Stimulated activated CD8-positive, alpha-beta memory T cell treated with anti-CD3 and anti-CD28 coated beads, Interleukin-15, amount 100 ng/mL, for 48 hours (primary cell): Measurements from ENCODE around the gene CACNA2D4.

Experiments
- DNase-seq, 2 donors: peaks; one replicate each; pipeline ENCODE4 v3.0.0-alpha.2; 2020; ENCODE audit warnings: low read depth in 2 of 2

Gene CACNA2D4

DNA sequence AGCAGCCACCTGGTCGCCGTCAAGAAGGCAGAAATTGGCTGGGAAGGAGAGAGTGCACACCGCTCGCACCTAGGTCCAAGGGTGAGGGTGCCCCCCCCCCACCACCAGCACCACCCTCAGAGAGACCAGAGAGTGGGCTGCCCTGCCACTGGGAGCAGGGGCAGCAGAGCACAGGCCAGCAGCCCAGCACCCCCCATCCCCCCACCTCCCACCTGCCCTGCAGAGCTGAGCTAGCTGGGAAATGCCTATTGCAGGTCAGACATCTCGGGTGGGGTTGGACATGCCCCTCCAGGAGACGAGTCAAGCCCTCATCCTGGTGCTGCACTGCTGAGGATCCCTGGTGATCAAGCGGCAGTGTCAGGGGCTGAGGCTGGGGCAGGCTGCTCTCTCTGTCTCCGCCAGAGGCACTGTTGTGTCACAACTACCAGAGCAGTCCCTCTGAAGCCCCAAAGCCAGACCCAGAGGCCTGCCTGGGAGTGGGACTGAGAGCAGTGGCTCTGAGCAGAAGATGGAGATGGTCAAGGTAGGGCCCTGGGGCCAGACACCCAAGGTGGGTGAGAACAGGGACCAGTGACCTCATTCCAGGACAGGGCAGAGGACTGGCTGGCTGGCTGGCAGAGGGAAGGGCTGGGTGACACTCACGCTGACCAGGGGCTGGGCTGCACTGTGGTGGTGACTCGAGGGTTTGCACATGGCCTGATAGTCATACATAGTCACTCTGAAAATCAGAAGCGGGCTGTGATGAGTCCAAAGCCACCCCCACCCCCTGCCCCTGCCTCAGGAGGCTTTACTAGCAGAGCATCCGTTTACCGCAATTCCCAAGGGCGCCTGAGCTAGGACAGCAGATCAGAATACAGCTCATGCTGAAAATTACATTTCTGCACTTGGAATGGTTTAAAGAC, 117.8 kb downstream of the CACNA2D4 start:
- DNase-seq, result no peak

DNA sequence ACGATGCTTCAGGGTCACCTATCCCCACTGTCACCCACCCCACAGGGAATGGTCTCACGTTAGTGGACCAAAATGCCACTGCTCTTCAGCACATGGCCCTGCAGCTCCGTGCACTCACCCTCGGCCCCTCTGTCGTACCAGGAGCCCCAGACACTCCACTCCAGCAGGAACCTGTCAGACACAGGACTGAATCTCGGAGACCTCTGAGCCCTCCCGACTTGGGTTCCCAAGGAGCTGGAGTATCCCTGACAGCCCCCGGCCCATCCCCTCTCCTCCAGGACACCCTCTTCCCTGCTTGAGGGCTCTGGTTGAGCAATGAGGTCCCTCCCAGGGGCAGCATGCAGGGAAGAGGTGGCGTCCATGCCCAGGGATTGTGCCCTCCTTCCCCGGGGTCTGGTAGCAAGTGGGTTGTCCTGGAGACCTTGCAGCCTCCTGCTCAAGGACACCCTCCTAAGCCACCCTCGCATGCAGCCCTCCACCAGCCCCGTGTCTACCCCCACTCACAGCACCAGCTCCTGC, 118.5 kb downstream of the CACNA2D4 start:
- no peak for DNase-seq

DNA sequence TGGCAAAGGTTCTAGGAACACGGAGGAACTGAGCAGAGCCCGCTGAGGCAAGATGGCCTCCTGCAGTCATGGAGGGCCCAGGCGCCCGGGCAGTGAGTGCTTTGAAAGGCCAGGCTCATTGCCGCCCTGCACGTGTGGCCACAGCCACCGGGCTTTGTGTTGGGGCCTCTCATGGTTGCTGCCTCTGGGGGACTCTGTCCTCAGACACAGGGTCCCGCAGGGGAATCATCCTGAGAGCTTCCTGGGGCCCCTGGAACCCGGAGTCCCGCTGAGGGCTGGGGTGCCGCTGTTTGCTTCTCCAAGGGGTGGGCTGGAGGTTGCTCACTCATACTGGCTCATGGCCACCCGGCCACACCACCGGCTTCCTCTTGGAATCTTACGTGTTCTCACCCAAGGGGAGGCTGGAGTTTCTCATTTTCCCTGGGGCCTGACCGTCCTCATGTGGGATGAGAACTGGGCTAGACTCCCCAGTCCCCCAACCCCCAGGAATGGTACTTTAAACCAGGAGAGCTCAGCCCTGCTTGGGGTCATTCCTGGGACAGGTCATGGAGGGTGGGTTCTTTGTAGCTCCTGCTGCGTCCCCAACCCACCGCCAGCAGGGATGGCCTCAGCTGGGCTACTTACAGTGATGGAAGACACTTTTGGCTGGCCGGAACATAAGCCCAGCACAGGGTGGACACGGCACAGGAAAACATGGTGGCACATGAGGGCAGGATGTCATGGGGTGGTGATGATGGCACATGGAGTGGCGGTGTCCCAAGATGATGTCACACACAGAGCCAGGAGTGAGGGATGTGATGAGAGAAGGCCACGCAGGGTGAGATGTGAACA, 119.2 kb downstream of the CACNA2D4 start:
- DNase-seq, result no peak

DNA sequence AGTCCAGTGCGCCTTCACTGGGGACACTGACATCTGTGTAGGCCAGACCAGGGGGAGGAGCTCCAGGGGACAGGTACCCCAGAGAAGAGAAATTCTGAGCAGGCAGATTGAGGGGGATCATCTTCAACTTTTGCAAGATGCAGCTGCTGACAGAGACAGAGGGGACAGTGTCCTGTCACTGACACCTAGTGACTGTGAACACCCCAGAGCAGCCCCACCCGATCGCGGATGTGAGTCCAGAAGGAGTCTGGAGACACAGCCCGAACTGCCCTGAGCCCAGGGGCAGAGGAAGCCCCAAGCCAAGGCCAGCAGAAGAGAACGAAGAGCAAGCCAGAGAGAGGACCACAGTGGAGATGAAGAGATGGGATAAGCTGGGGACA, 119.8 kb downstream of the CACNA2D4 start:
- DNase-seq, result no peak

DNA sequence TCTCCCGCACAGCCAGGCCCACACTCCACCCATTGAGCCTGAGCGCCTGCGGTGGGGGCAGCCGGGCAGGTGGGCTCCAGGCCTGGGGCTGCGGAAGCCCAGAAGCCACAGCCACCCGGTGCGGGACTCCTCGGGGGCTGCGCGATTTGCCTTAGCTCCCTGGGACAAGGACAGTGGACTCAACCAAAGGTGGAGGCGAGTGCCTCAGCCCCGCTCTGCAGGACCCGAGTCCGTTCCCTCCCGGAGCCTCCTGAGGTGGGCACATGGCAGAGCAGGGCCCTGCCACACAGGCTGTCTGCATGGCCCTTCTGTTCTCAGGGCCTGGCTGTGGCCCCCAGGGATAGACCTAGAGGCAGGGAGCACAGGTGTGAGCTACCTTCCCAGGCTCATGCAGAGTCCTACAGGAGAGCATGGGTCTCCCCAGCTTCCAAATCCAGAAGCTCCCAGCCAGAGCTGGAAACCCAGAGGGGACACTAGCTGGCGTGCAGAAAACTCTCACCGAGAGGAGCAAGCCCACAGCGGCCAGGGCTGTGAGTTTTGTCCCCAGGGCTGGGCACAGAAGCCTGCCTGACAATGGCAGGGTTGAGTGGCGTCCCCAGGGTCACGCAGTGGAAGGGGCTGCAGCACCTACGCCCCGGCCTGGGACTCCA, 120.3 kb downstream of the CACNA2D4 start:
- no peak for DNase-seq

DNA sequence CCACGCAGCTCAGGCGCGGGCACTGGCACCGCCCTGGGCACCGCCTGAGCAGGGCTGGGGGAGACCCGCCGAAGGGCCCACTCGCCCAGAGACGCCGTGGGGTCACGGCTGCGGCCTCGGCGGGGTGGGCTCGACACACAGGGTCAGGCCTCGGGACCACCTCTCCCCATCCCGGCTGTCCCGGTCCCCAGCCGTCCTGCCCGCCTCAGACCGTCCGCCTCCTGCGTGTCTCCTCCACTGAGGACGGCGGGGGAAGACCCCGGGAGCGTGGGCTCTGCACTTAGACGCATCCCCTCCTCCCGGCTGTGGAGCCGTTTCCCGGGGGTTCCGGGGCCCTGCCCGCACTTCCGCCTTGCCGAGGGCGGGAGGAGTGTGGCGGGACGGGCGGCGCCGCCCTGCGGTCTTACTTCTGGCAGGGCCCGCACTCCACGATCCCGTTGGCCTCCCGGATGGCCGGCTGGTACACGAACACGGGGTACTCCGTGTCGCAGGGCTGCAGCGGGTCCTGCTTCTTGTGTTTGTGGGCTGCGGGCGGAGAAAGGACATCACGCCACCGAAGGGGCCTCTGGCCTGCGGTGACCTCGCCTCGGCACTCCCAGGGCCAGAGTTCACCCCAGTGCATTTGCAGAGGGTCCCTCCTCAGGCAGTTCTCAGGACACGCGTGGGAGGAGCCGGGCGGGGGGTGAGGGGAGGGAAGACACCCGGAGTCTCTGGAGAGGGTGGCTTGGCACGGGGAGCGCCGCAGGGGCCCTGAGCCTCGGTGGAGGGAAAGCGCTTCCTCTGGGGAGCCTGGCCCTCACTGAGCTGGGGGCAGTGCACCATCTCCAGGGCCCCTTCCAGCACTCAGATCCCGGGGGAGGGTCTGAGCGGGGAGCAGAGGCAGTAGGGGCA, 121.2 kb downstream of the CACNA2D4 start:
- DNase-seq, result peak; percentile 38 to 47

DNA sequence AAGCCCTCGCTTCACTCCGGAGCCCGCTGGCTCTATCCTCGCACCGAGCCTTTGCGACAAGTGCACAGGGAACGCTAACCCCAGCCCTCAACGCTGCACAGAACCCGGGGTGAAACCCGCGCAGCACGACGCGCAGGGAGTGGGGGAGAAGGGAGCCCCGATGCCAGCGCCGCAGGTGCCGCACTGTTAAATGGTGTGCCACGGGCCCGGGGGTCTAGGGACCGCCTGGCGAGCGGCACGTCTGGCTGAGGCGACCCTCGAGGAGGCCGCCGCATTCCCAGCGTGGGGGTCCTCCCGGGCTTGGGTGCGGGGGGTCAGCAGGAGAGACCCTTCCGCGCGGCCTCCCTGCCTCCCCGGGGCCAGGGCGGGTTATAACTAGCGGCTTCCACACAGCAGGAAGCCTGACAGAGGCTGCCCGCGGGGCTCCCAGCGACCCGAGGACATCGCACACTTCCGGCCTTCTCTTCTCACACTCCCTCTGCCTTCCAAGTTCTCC, 121.9 kb downstream of the CACNA2D4 start:
- DNase-seq, result peak; percentile 29 to 31

DNA sequence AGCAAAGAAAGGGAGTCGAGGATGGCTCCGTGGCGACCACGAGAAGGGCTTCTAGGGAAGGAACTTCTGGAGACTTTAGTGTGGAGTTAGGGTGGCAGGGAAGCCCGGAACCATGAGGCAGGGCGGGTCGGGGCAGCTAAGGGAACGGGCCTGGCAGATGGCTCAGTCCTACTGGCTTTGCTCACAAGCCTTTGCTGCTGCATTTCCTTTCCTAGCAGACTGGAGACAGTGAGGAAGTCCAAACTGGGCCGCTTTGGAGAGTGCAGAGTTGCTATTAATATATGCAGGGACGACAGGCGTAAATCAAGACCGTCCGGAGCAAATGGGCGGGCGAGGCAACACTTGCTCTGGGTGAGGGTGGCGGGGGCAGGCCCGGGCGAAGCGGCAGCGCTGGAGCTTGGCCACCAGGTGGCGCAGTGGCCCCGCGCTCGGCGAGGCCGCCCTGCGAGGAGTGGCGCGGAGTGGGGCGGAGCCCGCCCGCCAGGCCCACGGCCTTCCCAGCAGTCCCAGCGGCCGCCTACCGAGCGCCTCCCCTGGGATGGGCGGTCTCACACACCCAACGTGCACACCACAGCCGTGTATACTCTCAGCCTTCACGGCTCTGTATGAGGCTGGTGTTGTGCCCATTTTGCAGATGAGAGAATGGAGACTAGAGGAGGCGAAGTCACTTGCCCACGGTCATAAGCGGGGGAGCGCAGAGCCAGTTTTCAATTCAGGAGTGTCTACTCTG, 122.5 kb downstream of the CACNA2D4 start:
- DNase-seq, result peak; percentile 92 to 93

DNA sequence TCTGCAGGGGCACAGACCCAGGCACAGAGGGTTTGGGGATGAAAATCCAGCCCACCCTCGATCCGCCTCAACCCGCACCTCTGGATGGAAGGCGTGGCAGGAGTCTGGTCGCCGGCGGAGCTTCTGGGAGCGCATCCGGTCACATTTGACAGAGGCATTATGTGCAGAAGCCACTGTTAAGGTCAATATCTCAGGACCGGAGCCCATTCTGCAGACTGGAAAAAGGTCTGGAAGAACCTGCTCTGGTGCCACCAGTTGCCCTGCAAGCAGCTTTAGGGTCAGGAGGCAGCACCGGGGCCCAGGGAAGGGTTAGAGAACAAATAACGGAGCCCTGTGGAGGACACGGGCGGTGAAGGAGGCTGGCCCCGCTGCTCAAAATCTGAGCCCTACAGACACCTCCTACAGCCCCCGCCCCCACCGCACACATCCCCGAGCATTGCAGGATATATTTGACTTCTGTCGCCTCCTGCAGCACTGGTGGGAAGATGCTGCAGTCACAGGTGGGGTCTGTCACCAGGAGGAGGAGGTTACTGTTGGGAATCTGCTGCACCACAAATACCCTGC, 123.1 kb downstream of the CACNA2D4 start:
- DNase-seq, result no peak

DNA sequence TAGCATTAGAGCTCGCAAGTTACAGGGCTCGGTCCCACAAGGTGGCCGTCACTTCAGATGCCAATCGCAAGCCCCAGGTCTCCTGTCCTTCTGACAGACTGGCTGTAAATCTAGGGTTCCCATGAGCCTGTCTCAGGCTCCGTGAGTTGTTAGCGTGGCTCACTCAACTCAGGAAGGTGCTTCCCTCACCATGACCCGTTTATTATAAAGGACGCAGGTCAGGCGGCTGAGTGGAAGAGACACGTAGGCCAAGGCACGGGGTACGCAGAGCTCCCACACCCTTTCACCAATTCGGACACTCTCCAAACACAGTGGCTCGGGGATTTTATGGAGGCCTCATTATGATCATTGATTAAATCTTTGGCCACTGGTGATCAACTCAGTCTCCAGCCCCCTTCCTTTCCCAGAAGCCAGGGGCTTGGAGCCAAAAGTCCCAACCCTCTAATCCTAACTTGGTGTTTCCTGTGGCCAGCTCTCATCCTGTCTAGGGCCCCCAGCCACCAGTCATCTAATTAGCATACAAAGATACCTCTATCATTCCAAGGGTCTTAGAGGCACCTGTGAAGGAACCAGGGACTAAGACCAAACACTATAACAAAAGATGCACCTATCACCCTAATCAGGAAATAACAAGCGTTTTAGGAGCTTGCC, 123.9 kb downstream of the CACNA2D4 start:
- no peak for DNase-seq

DNA sequence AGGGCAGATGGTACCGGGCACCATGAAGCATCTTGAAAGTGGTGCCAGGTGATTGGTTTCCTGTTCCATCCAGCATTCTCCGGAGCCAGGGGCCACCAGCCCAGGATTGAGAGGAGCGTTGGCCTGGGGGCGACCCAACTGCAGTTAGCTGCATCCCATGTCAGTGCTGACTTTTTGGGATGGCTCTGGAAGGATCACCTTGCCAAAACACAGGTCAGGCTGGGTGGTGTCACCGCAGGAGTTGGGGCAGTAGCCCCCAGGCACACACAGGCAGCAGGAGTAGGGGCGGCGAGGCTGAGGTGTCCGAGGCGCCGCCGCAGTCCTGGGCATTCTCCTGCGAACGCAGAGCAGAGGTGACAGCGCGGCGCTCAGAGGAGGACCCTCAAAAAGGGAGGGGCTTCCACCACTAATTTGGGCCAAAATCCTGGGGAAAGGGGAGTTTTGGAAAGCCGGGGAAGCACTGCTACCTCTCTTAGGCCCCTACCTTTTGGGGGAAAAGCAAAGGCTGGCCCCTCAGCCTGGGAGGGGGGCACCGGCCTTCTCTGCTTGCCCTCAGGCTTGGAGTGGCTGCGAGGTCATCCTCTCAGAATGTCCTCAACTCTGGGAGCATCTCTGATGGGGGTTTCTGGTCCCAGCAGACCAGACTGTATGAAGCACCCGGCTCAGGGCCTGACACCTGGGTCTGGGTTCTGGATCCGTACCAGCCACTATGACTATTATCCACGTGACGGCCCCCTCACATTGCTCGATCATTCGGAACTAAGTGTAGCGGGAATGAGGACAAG, 124.8 kb downstream of the CACNA2D4 start:
- DNase-seq, result no peak

DNA sequence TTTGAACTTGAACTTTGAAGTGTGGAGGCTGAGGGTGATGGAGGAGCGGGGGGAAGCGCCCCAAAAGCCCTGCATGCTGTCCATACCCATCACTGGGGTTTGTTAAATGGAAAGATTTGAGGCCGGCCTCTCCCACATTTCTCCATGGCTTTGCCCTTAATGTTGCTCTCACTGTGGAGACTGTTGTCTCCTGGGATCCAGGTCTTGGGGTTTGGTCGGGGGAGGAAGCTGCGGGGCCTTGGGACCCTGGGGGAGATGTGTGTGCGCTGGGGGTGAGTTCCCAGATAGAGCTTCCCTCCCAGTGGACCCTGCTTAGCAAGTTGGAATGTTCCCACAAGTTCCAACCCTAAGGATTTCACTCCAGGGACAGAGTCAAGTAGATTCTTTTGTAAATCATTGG, 126.0 kb downstream of the CACNA2D4 start:
- no peak for DNase-seq

DNA sequence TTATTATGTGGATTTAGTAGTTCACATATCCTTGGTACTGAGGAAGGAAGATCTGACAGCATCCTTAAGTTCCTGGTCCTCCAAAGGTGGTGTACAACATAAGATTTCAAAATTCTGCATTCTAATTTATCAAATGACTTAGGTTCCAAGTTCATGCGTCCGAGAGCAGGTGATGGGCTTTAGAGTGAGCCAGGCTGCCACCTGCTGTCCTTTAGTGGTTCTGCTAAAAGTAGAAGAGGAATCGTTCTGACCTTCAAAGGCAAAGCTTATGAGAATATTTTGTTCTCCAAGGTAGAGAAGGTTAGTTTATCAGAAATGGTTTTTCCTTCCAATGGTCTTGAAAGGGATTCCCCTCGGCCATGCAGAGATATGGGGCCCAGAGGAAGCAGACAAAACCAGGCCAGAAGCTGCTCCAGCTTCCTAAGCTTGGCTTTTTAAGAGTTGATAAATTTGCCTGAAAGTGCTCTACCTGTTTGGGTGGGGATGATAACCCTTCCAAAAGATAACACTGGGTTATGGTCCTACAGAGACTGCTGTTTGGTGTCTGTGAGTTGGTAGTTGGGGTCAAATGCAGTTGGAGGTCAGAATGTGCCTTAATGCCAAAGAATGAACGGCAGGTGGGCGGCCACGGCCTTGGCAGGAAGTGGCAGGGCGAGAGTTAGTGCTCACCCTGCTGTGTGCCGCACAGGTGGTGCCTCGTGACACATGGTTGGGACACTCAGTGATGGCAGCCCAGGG, 127.2 kb downstream of the CACNA2D4 start:
- peak; percentile 29 to 36 for DNase-seq

DNA sequence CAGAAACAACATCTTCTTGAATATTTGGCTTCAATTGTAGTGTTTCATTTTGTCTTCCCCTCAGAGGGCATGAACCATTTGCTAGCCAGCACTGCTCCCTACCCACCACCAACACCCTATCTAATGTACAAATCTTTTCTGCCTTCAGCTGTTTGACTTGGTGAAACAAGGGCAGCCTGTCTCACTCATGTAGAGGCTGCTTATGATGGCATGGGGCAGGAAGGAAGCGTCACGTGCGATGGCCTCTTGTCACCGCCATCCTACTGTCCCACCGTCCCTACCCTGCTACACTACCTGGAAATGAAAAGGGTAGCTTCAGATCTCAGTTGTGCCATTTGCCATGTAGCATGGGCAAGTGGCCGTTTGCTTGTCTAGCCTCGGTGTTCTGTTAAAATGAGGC, 128.0 kb downstream of the CACNA2D4 start:
- DNase-seq, result no peak

DNA sequence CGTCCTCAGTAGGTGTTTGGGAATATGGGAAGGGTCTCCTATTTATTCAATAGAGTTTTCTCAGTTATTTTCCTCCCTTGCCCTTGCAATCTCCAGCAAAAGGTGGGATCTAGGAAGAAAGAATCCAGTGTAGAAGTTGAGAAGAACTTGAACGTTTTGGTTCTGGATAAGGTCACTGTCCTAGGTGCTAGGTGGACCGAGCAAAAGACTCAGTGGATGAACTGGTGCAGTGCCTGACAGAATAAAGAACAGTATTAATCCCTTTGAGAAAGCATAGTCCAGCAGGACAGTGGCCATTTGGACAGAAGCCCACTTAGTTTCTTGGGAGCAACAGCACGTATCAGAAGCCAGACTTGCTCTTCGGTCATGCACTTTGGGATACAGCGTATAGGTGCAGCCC, 130.7 kb downstream of the CACNA2D4 start:
- no peak for DNase-seq

DNA sequence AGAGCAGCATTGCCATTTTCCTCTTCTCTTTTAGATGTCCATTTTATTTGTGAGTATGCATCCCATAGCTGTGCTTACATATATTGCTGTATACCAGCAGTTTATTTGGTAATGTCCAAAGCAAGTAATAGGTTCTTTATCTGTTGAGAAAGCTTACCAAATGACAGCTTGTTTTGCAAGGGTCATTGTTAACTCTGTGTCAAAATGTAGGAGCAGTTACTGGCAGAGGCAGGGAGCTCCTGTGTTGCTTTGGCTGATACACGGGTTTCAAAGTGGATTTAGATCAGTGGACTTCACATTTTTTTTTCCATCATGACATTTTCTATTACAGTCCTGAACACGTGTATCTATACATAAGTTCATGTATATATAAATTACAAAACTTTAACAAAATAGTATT, 136.2 kb downstream of the CACNA2D4 start:
- no peak for DNase-seq

DNA sequence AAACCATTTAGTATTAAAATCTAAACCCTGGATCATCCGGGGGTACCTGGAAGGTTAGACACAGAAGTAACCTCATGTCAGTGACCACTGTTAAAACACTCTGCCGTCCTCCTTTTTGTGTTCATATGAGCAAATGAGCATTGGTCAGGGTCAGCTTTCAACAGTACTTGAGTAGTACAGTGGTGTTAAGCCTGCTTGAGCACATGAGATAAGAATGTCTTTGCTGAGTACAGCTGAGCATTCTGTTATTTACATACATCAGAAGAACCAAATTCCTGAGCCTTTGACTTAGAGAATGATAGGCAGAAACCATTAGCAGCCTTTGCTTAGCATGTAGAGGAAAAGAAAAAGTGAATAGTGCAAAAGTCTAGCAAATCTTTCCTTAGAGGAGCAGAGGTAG, 136.7 kb downstream of the CACNA2D4 start:
- no peak for DNase-seq

DNA sequence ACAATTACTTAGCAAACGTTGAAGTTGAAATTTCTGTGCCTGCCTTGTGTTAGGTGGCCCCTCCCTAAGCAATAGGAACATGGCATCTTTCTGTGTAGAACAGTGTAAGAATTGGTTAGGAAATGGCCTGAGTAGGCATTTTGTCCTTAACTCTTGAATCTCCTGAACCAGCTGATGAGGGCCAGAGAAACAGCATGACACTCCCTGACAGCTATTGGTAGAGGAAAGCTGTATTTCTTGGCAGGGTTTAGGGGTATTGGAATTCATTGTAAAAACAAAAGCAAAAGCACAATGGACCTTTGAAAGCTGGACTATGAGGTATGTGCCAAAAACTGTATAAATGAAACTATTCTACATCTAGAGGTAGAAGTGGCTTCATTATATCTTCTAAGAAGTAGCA, 138.7 kb downstream of the CACNA2D4 start:
- no peak for DNase-seq
